Fibroblast of lung (primary cell): ENCODE results near the gene AMOTL1. TPM values are rescaled to one million over a fixed set of nuclear protein-coding genes. Genes with fewer than 3 reads are reported as not detected.
A peak's percentile ranks its signal among the peaks of the same experiment; 100 is the strongest.

Source experiments
- DNase-seq, 2 donors: peaks; one replicate each; pipeline versions ENCODE4 v3.0.0 to v3.0.0-alpha.2; 2010; ENCODE audit warnings: low read depth in 2 of 2
- H2AFZ ChIP-seq: 2 replicates; pipeline ENCODE4 v1.5.1; 2012; ENCODE audit warnings: low read length, control low read depth, inconsistent platforms
- H3K27ac ChIP-seq: 2 replicates; pipeline ENCODE4 v1.5.1; 2011; ENCODE audit warnings: low read length, control low read depth; ENCODE audit not compliant: insufficient read depth
- H3K27me3 ChIP-seq: 2 replicates; pipeline ENCODE4 v1.5.1; 2011; ENCODE audit warnings: mild to moderate bottlenecking, low read length; ENCODE audit not compliant: control insufficient read depth, insufficient read depth
- H3K36me3 ChIP-seq: 2 replicates; pipeline ENCODE4 v1.5.1; 2011; ENCODE audit warnings: low read length; ENCODE audit not compliant: control insufficient read depth, insufficient read depth
- H3K4me1 ChIP-seq: 2 replicates; pipeline ENCODE4 v1.5.1; 2011; ENCODE audit warnings: low read length; ENCODE audit not compliant: control insufficient read depth, insufficient read depth; ENCODE audit errors: extremely low read depth
- H3K4me2 ChIP-seq: 2 replicates; pipeline ENCODE4 v1.5.1; 2011; ENCODE audit warnings: low read length, control low read depth; ENCODE audit not compliant: insufficient read depth; ENCODE audit errors: extremely low read depth
- H3K4me3 ChIP-seq, 4 experiments: fragments of 200-600 bp in 1 of 4; sonication (generic) in 1 of 4; replicated peaks in 1 of 4; 2 replicates each; pipeline ENCODE4 v1.5.1; 2011 to 2016; ENCODE audit warnings: low read length in 4 of 4, low read depth in 3 of 4, mild to moderate bottlenecking in 3 of 4, control low read depth in 2 of 4, inconsistent platforms in 1 of 4, mixed read lengths in 1 of 4; ENCODE audit not compliant: insufficient read depth in 1 of 4; ENCODE audit errors: control extremely low read depth in 1 of 4
- H3K79me2 ChIP-seq: 2 replicates; pipeline ENCODE4 v1.5.1; 2012; ENCODE audit warnings: mild to moderate bottlenecking, low read length, inconsistent platforms; ENCODE audit not compliant: control insufficient read depth, insufficient read depth
- H3K9ac ChIP-seq: 2 replicates; pipeline ENCODE4 v1.5.1; 2011; ENCODE audit warnings: mild to moderate bottlenecking, low read length, control low read depth; ENCODE audit not compliant: insufficient read depth
- H3K9me3 ChIP-seq: 2 replicates; pipeline ENCODE4 v1.5.1; 2012; ENCODE audit warnings: low read depth, low read length; ENCODE audit not compliant: control insufficient read depth, insufficient read depth
- H4K20me1 ChIP-seq: 2 replicates; pipeline ENCODE4 v1.5.1; 2011; ENCODE audit warnings: low read length; ENCODE audit not compliant: control insufficient read depth, insufficient read depth; ENCODE audit errors: extremely low read depth
- EZH2 ChIP-seq: IDR thresholded peaks from 2 replicates; pipeline ENCODE4 v1.5.1; 2012; ENCODE audit warnings: low read length, control low read depth, mild to moderate bottlenecking; ENCODE audit errors: missing control alignments
- polyA plus RNA-seq, 2 donors: library from polyadenylated mRNA; depleted of rRNA in 1 of 2; stranded (reverse) in 1 of 2; unstranded in 1 of 2; fragments of >200 nt; gene quantifications; 2 replicates each; pipeline ENCODE4 v1.2.1, GENCODE V29; 2011 to 2012; ENCODE audit warnings: missing spikeins in 1 of 2
- total RNA-seq: library from RNA; depleted of rRNA; stranded (reverse); fragments of >200 nt; gene quantifications from 2 replicates; pipeline ENCODE4 v1.2.1, GENCODE V29; 2014
- TF ChIP-seq, protein P1 (sequence below), 2 donors: IDR thresholded peaks in 1 of 2; conservative IDR thresholded peaks in 1 of 2; 1 replicate in 1 of 2; 2 replicates in 1 of 2; pipeline ENCODE4 v1.5.1; 2011 to 2012; ENCODE audit warnings: low read length in 2 of 2, control low read depth in 1 of 2, inconsistent platforms in 1 of 2, low read depth in 1 of 2, mild to moderate bottlenecking in 1 of 2

AMOTL1 gene
- total and polyA plus RNA-seq, 2 donors (not counting 1 experiment from before 2014, with no cell fraction given) = 38.0 to 63.7 TPM

- peaks cover 2% of the 10 kb centered on the region for H3K4me1 ChIP-seq
- H3K4me3 ChIP-seq = no peak overlapping the region
- no peak overlapping the region for H3K9ac ChIP-seq
- no peak overlapping the region for H3K4me2 ChIP-seq
- H3K36me3 ChIP-seq = no peaks in the 10 kb centered on the region
- H4K20me1 ChIP-seq = no peaks in the 10 kb centered on the region
- no peaks in the 10 kb centered on the region for H3K79me2 ChIP-seq
- no peak overlapping the region for H3K27ac ChIP-seq
- no peaks in the 10 kb centered on the region for H3K9me3 ChIP-seq
- no peak overlapping the region for H2AFZ ChIP-seq
- H3K27me3 ChIP-seq = no peaks in the 10 kb centered on the region
- DNase-seq = no peak
- no peak for TF ChIP-seq EZH2
- TF ChIP-seq, protein P1, sequence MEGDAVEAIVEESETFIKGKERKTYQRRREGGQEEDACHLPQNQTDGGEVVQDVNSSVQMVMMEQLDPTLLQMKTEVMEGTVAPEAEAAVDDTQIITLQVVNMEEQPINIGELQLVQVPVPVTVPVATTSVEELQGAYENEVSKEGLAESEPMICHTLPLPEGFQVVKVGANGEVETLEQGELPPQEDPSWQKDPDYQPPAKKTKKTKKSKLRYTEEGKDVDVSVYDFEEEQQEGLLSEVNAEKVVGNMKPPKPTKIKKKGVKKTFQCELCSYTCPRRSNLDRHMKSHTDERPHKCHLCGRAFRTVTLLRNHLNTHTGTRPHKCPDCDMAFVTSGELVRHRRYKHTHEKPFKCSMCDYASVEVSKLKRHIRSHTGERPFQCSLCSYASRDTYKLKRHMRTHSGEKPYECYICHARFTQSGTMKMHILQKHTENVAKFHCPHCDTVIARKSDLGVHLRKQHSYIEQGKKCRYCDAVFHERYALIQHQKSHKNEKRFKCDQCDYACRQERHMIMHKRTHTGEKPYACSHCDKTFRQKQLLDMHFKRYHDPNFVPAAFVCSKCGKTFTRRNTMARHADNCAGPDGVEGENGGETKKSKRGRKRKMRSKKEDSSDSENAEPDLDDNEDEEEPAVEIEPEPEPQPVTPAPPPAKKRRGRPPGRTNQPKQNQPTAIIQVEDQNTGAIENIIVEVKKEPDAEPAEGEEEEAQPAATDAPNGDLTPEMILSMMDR (conservative IDR thresholded peaks at IDR 0.05 in 1 of 2, IDR thresholded peaks at IDR 0.05 in 1 of 2; ENCODE audit: low read depth in 1 of 2, low read length in 2 of 2) = no peak
These were observed 28.8 kb upstream of the AMOTL1 start for GRCh38 chr11:94739331-94739730.

DNA sequence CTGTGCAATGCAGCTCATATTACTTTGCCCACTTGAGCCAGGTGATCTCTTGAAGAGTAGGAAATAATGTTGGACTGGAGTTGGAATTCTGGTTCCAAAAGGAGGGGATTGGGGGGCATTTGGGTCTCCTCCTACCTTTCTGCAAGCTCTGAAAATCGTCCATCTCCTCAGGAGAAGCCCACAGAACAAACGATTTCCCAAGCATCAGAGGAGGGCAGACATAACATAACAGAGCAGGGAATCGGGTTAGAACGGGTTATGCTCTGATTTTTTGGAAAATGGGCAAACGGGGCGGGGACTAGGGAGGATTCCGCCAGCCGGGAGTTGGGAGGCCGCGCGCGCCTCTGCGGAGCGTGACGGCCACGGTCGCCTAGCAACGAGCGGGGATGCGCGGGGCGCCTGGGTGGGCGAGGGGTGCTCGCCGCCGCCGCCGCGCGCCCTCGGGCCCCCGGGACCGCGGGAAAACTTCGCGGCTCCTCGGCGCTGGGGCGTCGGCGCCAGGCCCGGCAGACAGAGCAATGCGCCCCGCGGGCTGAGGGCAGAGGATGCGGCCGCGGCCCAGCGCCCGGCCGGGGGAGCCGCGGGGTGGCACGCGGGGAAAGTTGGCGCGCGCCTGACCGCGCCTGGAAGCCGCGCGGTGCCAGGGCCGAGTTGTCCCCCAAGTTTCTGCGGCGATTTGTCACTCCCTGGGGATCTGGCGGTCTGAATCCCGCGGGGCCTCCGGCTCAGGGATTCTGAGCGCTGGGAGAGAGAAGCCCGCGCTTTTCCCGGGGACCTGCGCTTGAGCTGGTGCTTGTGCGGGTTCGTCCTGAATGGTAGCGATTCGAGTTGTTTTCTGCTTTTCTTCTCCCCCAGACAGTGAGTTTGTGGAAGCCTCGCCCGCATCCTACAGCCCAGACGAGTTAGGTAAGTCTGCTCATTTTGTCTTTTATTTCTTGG is 27.8 kb upstream of the AMOTL1 start:
- peak; percentile 37 for TF ChIP-seq EZH2
- TF ChIP-seq, protein P1 (conservative IDR thresholded peaks at IDR 0.05 in 1 of 2, IDR thresholded peaks at IDR 0.05 in 1 of 2; ENCODE audit: low read depth in 1 of 2, low read length in 2 of 2) = no peak
- Histone ChIP-seq H3K4me2 (peak overlapping the region; percentile 96), H4K20me1 (no peaks in the 10 kb centered on the region), H3K9me3 (no peaks in the 10 kb centered on the region), H3K27me3 (no peaks in the 10 kb centered on the region), H3K4me1 (peaks cover 2% of the 10 kb centered on the region), H3K79me2 (no peaks in the 10 kb centered on the region), H3K27ac (no peak overlapping the region), H3K4me3 (peak overlapping the region; percentile 43 to 65 (median 62)), H3K36me3 (no peaks in the 10 kb centered on the region), H3K9ac (peak overlapping the region; percentile 62), H2AFZ (peak overlapping the region; percentile 89)
- peak in 1 of 2 donors; percentile 17 for DNase-seq

DNA sequence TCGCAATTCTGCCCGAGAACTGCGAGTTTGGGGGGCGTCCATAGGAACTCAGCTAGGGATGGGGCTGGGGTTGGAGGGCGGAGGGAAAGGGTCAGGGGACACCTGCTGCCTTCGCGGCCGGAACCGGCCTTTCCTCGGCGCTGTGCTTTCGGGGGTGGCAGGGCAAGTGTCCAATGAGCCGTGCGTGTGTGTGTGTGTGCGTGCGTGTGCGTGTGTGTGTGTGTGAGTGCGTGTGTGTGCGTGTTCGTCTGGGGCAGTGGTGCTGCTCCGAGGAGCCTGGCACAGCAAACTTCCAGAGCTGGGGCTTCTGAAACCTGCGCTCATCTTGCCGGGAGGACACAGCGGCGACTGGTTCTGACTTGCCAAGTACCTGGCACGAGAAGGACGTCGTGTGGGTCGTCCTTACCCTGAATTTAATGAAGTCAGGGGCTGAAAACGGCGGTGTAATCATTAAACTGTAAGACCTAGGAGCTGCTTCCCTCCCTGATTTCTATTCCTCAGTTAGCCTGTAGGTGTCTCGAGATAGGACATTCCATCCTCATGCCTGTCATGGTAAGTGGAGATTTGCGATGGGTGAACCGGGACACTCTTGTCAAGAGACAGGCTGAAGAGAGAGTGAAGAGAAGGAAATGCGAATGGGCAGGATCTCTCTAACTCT is 27.0 kb upstream of the AMOTL1 start:
- Histone ChIP-seq H3K9me3 (no peaks in the 10 kb centered on the region), H3K27ac (no peak overlapping the region), H4K20me1 (no peaks in the 10 kb centered on the region), H3K79me2 (no peaks in the 10 kb centered on the region), H3K9ac (peak overlapping the region; percentile 62), H3K27me3 (no peaks in the 10 kb centered on the region), H3K4me1 (peaks cover 2% of the 10 kb centered on the region), H3K4me3 (peak overlapping the region; percentile 43 to 65 (median 62)), H2AFZ (peak overlapping the region; percentile 89), H3K36me3 (no peaks in the 10 kb centered on the region), H3K4me2 (peak overlapping the region; percentile 96)
- TF ChIP-seq EZH2 = no peak
- TF ChIP-seq, protein P1 (conservative IDR thresholded peaks at IDR 0.05 in 1 of 2, IDR thresholded peaks at IDR 0.05 in 1 of 2; ENCODE audit: low read depth in 1 of 2, low read length in 2 of 2) = peak; percentile 37 to 61
- DNase-seq = peak; percentile 62 to 63
